ENCODE data around the gene DCDC1.

GRCh38 chr11:31419138-31419537 lies 49.6 kb upstream of the DCDC1 start:
- TF ChIP-seq CTCF (IDR thresholded peaks at IDR 0.05) (no peak), POLR2A (IDR thresholded peaks at IDR 0.05) (no peak)

Measured in uterus (tissue), 2 donors.